Stimulated activated CD8-positive, alpha-beta memory T cell treated with anti-CD3 and anti-CD28 coated beads, Interleukin-2, amount 100 ng/mL, for 1 hour (primary cell): ENCODE measurements around the gene PFKFB3.

Experiments used
- DNase-seq, 2 donors: peaks; one replicate each; pipeline ENCODE4 v3.0.0-alpha.2; 2020; ENCODE audit warnings: low read depth in 2 of 2

PFKFB3 gene

DNA sequence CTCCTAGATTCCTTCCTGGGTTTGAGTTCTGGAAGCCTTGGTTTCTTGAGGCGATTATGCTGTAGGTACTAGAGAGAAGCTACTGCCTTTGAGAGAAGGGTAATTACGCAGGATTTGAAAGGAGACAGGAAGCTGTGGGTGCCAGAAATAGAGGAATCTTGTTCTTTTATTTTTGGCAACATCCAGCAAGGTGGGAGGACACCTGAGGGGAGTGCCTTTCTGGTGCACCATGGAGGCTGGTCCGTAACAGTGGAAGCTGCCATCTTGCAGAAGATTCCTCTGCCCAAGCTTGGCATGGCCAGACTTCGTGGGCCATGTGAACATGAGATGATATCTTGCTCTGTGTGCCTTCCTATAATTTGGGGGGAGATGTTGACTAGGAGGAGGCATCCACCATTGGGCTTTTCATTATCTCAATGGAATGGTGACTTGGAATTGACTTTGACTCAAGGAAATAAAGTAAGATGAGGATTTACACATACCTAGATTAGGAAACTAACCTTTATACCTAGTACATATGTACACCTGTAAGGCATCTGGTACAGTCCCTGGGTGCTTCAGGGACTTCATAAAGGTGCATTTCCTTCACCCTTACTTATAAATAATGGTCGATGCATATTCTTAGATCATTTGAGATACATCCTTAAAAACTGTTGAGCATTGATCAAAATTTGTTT, 98.2 kb downstream of the PFKFB3 start:
- DNase-seq = no peak

DNA sequence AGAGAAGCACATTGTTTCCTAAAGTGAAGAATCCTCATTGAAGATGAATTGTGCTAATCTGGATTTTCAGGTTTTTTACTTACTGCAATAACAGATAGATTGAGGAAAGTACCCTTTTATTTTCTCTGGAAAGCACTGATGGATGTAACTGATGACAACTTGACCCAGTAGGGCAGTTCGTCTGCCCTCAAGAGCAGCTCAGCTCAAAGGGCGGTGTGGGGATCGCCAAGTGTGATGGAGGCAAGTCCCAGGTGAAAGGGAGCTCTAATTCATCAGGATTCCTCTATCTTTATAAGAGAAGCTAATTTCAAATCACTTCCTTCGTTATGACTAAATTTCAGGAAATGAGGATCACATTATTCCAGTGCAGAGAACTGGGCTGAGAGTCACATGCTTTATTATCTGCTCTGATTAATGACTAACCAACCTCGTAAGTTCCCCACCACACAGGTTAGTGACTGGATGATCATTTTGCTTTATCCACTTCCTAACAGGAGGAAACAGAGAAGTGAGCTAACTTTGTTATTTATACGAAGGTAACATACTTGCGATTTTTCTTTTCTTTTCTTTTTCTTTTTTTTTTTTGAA, 98.8 kb downstream of the PFKFB3 start:
- no peak for DNase-seq
